ENCODE measurements around the gene ACAT1.
"Not testable (repeated sequence)": the region's sequence is repeated elsewhere in the genome, so short reads cannot be mapped to it uniquely, and the experiment has no call there.

The ACAT1 gene

GRCh38 chr11:108101090-108101775 is 20.1 kb upstream of the ACAT1 start:
- no peak overlapping the region for H3K4me3 ChIP-seq (ENCODE audit: low read length)
- TF ChIP-seq CTCF (IDR thresholded peaks at IDR 0.05; ENCODE audit: insufficient read depth, low read depth, low read length, missing control alignments), result no peak
- no peak for DNase-seq (ENCODE audit: low read depth)

GRCh38 chr11:108111126-108111525 is 10.2 kb upstream of the ACAT1 start:
- H3K4me3 ChIP-seq (ENCODE audit: low read length), result no peak overlapping the region
- no peak for DNase-seq (ENCODE audit: low read depth)
- no peak for TF ChIP-seq CTCF (IDR thresholded peaks at IDR 0.05; ENCODE audit: insufficient read depth, low read depth, low read length, missing control alignments)

GRCh38 chr11:108112057-108112456 is 9.3 kb upstream of the ACAT1 start:
- H3K4me3 ChIP-seq (ENCODE audit: low read length), result no peak overlapping the region
- TF ChIP-seq CTCF (IDR thresholded peaks at IDR 0.05; ENCODE audit: insufficient read depth, low read depth, low read length, missing control alignments), result no peak
- no peak for DNase-seq (ENCODE audit: low read depth)

- no peak overlapping the region for H3K4me3 ChIP-seq (ENCODE audit: low read length)
- no peak for TF ChIP-seq CTCF (IDR thresholded peaks at IDR 0.05; ENCODE audit: insufficient read depth, low read depth, low read length, missing control alignments)
- DNase-seq (ENCODE audit: low read depth), result peak; percentile 88
Measured at GRCh38 chr11:108115500-108116140, 5.7 kb upstream of the ACAT1 start.

- peak; percentile 57 for TF ChIP-seq CTCF (IDR thresholded peaks at IDR 0.05; ENCODE audit: insufficient read depth, low read depth, low read length, missing control alignments)
- DNase-seq (ENCODE audit: low read depth), result peak; percentile 57
- no peak overlapping the region for H3K4me3 ChIP-seq (ENCODE audit: low read length)
Measured at GRCh38 chr11:108117746-108118371, 3.5 kb upstream of the ACAT1 start.

GRCh38 chr11:108120936-108121273 is 462 bp upstream of the ACAT1 start:
- peak overlapping the region; percentile 72 for H3K4me3 ChIP-seq (ENCODE audit: low read length)
- DNase-seq (ENCODE audit: low read depth), result not testable (repeated sequence)

GRCh38 chr11:108122166-108122628 is 830 bp downstream of the ACAT1 start:
- no peak for TF ChIP-seq CTCF (IDR thresholded peaks at IDR 0.05; ENCODE audit: insufficient read depth, low read depth, low read length, missing control alignments)
- peak; percentile 17 for DNase-seq (ENCODE audit: low read depth)
- H3K4me3 ChIP-seq (ENCODE audit: low read length), result peak overlapping the region; percentile 72

Data from epithelial cell of esophagus (primary cell).